Right ventricle myocardium inferior (tissue), 1 donor: Measurements from ENCODE around the gene TLR9. TPM values are rescaled to one million over a fixed set of nuclear protein-coding genes. Genes with fewer than 3 reads are reported as not detected.

ENCODE experiments used
- ATAC-seq: fragments of 200-7000 bp; cut with Tn5 transposase; one replicate; pipeline ENCODE4 v1.9.1; 2020; ENCODE audit warnings: mild to moderate bottlenecking, moderate library complexity
- DNase-seq: peaks from one replicate; pipeline ENCODE4 v3.0.0; 2021; ENCODE audit errors: missing footprints
- intact Hi-C: fragments of 100-400 bp; cut with DNase I; formaldehyde crosslinking; loops from one replicate; pipeline ENCODE4 v1.11.0; 2022
- total RNA-seq: library from RNA; stranded (reverse); fragmentation: NEBNext Ultra II Directional; extraction: Animal tissue kit (Norgen Biotek cat#: 25700); gene quantifications from one replicate; pipeline ENCODE4 v1.2.1, GENCODE V29; 2021
- donor health status: DM: no; HTN: yes; CAD: no; lungs with severe emphysema.

Gene TLR9
- total RNA-seq, 1 donor from 2014 or later, result 0.38 TPM

DNA sequence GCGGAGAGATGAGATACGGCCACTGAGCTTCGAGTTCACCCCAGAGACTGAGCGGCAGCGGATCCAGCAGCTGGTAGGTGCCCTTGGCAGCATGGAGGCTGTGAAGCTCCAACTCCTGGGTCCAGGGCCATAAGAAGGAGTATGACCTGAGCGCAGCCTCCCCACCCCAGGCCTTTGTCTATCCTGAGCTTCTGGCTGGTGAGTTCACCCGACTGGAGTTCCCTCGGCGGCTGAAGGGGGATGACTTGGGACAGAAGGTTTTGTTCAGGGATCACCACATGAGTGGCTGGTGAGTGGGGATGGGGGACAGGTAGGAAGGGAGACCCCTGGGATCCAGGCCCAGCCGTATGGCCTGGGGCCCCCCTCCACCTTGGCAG, 22.7 kb upstream of the TLR9 start:
- intact Hi-C loops, result no loop called here
- no peak for DNase-seq
- ATAC-seq, result no peak

DNA sequence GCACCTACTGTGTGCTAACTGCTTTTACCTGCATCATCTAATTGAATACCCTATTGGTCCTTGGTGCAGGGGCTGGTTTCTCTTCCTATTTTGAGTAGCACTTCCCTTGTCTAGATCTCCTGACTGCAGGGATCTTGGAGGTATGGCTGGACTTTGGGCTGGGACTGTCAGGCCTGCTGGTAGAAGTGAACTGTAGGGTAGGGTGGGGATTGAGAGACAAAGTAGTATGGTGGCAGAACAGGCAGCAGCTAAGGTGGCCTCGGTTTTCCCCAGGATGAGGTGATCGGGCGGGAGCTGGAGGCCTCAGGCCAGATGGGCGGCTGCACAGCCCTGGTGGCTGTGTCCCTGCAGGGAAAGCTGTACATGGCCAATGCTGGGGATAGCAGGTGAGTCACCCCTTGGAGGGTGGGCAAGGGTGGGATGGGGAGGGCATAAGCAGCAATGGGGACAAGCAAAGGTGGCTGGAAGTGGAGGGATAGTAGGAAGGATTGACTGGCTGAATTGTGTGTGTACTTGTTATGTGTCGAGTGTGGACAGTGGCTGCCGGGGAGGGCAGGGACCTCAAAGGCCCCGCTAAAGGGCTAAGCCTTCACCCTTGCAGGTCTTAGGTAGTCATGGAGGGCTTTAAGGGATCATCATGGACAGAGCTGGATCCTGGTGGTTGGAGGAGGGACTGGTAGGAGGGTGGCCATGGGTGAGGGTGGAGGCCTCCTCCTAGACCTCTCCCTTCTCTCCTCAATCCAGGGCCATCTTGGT, 22.1 kb upstream of the TLR9 start:
- DNase-seq, result no peak
- intact Hi-C loops, result no loop called here

DNA sequence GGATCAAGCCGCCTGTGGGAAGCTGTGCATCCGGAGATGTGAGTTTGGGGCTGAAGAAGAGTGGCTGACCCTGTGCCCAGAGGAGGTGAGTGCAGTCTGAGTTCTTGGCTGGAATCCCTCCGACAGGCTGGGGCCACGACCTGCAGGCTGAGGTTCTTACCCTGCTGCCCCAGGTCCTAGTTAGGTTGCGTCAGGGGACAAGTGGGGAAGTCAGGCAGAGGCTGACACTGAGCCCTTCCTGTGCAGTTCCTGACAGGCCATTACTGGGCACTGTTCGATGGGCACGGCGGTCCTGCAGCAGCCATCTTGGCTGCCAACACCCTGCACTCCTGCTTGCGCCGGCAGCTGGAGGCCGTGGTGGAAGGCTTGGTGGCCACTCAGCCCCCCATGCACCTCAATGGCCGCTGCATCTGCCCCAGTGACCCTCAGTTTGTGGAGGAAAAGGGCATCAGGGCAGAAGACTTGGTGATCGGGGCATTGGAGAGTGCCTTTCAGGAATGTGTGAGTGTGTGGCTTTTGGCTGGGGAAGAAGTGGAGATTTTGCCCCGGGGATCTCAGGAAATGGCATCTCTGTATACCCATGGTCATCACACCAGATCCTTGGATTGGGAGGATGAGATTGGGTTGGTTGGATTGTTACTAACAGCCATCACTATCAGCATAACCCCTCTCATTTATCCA, 21.4 kb upstream of the TLR9 start:
- DNase-seq (peak; percentile 83), ATAC-seq (peak; percentile 21)
- intact Hi-C loops, result no loop called here

More for the DNA sequence above, 22.1 kb upstream of the TLR9 start:
- ATAC-seq, result no peak

DNA sequence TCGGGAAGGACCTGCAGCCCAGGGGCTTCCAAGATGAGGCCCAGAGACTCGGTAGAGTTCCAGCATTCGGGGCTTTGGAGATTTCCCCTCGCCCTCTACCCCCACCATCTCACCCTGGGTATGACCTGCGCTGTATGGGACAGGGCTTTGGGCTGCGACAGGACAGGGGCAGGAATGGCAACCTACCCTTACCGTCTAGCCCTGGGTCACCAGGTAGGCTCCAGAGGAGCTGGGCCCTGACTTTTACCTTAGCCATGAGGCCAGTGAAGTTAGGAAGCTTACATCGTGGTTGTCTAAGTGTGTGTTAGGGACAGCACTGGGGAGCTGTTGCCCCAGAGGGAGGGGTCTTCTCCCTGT, 20.8 kb upstream of the TLR9 start:
- DNase-seq (no peak), ATAC-seq (peak; percentile 5)
- intact Hi-C loops, result no loop called here

DNA sequence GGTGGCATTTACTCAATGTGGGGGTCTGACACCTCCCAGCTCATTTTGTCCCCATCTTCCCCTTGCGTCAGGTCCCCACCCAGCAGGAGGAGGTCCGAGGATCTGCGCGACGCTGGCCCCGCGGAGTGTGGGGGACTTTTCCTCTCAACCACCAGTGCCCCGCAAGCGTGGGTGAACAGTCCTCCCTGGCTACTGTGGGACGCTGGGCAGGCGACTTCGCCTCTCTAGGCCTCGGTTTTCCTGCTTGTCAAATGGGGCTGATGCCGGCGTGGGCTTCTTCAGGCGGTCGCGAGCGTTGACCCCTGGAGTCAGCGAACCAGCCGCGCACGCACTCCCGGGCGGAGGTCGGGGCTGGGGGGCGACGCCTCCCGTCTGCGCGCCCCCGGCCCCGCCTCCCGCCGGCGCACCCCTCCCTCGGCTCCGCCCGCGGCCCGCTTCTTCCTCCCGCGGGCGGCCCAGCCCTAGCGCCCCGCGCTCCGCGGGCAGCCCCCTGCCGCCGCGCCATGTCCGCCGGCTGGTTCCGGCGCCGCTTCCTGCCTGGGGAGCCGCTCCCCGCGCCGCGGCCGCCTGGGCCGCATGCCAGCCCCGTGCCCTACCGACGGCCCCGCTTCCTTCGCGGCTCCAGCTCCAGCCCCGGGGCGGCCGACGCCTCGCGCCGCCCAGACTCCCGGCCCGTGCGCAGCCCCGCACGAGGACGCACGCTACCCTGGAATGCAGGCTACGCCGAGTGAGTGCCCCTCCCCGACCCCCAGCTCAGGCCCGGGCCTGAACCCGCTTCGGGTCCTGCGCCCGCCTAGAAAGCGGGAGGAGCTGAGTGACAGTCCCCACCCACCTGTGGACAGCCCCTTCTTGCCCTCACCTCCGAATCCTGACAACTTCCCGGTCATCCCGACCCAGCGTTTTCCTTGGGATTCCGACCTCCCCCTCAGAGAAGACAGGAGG, 20.1 kb upstream of the TLR9 start, which contains the start of gene PPM1M:
TSS of gene PPM1M (plus strand) at position 438 of the 942 bp plus-strand sequence. CDS start at position 504, 66 bp downstream.
- peak; percentile 78 for DNase-seq
- intact Hi-C loops, result no loop called here
- ATAC-seq, result peak; percentile 55

DNA sequence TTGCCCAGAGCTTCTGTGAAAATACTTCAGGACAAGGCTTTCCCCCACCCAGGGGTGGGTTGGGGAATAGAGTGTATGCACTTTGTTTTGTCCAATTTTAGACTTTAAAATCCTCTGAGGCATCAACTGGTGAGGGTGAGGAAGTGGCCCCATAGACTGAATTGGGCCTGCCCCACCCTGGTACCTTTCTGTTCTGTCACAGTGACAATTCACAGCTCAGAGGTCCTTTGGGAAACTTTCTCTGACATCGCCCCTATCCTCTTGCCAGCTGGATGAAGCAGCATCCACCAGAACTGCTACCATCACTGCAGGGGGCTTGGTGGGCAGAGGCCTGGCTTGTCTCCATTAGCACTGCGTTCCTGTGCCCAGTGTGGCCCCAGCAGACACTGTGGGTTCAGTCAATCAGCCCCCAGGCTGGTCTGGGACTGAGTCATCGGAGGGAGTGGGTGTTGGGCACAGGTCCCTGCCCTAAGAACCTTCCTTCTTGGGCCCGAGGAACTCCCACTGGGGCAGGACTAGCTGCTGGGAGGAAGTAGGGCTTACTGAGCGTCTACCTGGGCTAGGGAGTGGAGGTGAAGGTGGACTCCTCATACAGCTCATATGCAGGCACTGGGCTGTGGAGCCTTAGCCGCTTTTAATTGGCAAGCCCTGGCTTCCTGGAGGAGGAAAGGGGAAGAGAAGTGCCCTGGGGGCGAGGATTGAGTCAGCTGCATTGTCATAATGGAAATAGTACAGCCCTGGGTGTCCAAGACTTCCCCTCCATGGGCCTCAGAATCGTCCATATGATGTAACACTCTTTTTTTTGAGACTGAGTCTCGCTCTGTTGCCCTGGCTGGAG, 18.6 kb upstream of the TLR9 start:
- ATAC-seq, result no peak
- no peak for DNase-seq
- intact Hi-C loops, result no loop called here

DNA sequence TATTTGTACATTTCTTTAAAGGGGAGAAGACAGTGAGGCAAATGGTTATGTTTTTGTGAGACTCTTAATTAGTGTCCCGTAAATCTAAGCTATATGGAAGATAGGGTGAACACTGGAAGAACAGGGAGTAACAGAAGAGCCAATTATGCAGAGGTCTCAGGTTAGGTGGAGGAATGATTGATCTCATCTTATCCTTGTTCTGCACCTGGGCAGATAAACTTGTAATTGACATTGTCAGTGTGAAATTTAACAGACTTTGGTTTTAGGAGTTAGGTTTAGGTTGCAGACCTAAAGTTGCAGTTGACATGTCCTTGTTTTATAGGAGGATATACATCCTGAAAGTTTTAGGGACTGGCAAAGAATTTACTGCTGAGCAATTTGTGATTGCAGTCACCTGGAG, 16.6 kb upstream of the TLR9 start:
- intact Hi-C loops, result no loop called here
- ATAC-seq (no peak), DNase-seq (no peak)

DNA sequence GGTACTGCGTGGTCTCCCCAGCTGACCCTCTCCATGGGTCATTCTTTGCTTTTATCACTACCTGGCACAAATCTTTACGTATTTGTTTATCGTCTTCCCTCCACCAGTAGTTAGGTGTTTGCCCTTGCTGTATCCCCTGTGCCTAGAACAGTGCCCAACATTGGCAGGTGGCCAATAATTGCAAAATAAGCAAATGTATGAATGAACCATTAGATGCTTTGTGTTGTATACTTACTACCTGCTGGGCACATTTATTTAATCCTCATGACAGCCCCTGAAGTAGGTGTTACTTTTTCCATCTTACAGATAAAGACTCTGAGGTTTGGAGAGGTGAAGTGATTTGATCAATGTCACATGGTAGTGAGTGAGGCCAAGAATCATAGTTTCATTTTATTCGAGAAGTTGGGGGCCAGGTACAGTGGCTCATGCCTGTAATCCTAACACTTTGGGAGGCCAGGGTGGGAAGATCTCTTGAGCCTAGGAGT, 15.5 kb upstream of the TLR9 start:
- DNase-seq (no peak), ATAC-seq (no peak)
- intact Hi-C loops, result no loop called here

DNA sequence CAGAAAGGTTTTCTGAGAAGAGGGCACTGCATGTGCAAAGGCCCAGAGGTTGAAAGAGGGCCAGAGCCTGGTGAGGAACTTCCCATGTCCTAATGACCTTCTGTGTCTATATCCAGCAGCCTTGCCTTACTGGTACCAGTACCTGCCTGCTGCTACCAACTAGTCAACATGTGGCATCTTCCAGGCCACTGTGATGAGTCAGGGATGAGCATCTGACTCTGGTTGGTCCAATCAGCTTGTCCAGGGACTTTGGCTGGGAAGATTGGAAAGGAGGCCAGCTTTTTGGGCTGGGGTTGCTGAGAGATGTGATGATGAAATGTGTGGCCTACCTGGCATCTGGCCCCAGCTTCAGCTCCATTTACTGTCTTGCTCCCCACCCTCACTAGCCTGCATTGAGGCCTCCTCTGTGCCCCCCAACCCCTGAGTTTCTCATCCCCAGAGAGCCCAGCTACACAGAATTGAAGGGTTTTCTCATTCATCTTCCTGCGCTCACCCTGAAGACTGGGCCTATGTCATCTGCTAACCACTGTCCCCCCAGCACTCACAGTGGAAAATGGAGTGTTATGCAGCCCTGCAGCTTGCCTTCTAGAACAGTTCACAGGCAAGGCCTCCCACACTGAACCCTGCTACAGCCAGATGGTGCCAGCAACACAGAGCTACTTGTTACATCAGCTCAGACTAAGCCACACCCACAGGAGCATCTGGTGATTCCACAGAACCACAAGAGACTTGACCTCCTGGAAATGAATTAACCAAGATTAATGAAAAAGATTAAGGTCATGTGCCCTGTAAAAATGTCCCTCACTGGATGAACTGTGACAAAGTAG, 14.8 kb upstream of the TLR9 start:
- ATAC-seq (peak; percentile 3), DNase-seq (no peak)
- intact Hi-C loops, result no loop called here

DNA sequence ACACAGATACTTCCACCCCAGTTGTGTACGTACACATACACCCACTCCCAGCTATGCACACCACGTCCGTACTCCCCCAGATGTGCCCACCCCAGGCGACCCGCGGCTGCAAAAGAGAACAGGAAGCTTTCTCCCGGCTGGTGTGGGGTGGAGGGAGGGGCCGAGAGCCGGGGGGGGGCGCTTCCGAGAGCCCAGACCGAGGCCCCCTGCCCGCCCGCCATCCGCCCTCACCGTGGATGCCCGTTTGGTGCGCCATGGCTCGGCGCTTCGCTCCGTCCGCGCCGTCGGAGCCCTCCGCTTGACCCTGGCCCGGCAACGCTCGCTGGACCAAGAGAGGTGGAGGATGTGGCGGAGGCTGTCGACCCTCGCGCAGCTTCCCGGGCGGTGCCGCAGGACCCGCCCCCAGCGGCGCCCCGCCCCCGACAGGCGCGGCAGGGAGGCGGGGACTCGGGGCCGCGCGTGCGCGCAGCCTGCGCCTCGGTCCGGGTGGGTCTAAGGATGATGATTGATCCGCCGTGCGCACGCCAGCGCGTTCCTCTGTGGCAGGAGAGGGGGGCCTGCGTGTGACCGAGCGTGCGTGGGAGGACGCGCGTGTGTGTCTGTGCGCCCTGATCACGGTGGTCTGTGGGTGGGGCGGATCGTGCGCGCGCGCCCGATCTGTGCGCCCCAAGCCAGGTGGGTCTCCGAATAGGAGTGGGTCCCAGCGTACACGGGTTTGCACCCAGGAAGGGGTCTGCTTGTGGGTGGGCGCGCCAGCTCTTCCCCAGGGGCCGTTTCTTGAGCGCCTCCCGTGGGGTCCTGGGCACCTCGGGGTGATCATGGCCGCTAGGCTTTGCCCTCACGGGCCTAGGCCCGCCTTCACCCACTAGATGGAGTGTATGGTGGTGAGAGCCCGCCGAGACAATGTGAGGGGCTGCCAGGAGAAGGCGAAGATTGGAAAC, 13.6 kb upstream of the TLR9 start, which contains the start of gene TWF2:
TSS of gene TWF2 (minus strand) at position 398 of the 941 bp plus-strand sequence. CDS start at position 256, 142 bp downstream.
- ATAC-seq (peak; percentile 86), DNase-seq (peak; percentile 92)
- intact Hi-C loops, result loop anchor here (2.0 kb wide), 1 partner anchor 40 kb away; the partner anchor contains the start of gene WDR82

DNA sequence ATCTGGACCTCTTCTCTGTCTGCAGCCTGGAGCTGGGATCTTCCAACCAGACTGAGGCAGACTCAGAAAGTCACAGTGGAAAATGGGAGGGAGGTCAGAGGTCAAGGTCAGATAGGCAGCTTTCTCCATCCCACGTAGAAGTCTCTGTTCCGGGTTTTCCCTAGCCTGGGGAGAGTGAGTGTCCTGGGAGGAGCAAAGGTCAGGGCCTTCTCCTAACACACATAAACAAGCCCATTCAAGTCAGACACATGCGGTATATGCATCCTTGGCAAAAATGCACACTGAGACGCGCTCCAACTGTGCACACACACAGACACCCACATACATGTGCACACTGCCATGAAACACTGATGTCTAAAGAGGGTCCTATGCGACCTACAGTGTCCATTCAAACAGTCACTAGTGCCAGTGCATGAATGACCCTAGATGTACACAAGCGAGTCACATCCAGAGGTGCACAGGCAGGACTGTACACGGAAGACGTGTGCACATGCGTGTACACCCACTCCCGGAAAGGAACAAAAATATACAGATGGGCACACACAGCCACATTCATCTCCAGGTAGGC, 12.8 kb upstream of the TLR9 start:
- DNase-seq, result no peak
- no peak for ATAC-seq
- intact Hi-C loops, result loop anchor here (2.0 kb wide), 1 partner anchor 41 kb away; the partner anchor contains the start of gene WDR82

DNA sequence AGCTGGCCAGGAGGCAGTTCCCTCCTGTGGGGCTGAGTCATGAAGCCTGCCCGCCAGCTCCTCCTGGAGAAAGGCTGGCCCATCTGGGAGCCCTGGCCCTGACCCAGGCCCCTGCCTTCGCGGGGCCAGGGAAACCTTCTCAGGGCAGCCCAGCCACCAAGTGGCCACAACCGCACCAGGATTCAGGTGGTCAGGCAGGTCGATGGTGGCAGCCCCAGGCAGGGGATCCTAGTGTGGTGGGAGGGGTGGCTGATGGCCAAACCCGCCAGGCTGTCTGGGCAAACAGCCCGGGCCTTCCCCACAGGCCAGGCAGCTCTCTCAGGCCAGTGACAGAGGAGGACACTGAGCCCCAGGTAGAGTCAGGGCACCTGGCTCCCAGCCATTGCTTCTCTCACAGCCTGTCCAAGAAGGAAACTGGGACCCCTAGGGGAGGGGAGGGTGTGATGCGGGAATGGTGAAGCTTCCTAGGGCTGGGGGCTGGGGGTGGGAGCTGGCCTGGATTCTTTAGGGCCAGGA, 12.3 kb upstream of the TLR9 start:
- ATAC-seq (peak; percentile 70), DNase-seq (peak; percentile 93)
- intact Hi-C loops, result loop anchor here (2.0 kb wide), 1 partner anchor 41 kb away; the partner anchor contains the start of gene WDR82

DNA sequence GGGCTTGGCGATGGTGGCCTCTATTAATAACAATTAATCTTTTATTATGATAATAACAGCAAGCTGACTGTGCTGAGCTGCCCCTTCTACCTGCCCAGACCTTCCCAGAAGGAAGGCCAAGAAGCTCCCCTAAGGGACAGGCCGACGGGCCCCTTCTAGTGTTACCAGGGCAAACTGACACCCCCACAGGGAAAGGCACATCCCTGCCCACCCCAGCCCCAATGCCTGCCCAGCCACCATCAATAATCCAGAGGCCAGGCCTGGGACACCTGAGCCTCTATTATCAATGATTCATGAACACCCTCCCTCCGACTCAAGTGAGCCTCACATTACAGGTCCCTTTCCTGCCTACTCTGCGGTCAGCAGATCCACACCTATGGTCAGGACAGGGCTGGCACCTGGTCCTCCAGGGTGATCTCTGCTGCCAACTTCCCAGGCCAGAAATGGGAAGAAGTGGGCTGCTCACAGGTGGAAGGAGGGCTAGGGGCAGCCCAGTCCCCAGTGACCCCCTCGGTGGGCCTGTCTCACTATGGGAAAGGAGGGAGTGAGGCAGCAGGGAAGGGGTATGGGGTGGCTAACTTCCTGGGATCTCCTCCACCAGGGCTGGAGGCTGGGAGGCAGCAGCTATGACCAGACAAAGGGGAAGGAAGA, 11.7 kb upstream of the TLR9 start:
- DNase-seq, result no peak
- intact Hi-C loops, result no loop called here
- ATAC-seq, result no peak

DNA sequence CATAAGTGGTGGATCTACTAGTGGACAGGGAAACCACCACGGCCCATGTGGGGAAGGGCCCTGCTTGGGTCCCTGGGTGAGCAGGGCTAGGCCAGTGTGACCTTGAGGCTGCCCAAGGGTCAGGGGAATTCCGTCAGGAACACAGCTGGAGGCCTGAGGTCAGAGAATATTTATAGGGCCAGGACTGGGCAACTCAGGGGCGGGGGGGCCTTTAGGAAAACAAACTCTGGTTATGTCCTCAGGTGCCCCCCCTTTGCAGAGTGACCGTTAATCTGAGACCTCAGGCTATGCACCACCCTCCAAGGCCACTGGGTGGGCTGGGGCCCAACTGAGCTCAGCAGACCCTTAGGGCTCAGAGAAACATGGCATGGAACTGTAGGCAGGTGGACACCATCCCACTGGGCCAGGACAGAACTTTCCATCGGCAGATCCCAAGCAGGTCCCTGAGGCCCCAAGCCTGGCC, 11.0 kb upstream of the TLR9 start:
- DNase-seq, result no peak

More for the DNA sequence above, 11.0 kb upstream of the TLR9 start:
- no peak for ATAC-seq
- intact Hi-C loops, result no loop called here
